ENCODE data around the gene ENTPD6. TPM values are rescaled to one million over a fixed set of nuclear protein-coding genes. Genes with fewer than 3 reads are reported as not detected.

ENTPD6 gene
- total and polyA plus RNA-seq, 2 donors (not counting 1 experiment from before 2014, with no cell fraction given), result 64.4 to 79.8 TPM

DNA sequence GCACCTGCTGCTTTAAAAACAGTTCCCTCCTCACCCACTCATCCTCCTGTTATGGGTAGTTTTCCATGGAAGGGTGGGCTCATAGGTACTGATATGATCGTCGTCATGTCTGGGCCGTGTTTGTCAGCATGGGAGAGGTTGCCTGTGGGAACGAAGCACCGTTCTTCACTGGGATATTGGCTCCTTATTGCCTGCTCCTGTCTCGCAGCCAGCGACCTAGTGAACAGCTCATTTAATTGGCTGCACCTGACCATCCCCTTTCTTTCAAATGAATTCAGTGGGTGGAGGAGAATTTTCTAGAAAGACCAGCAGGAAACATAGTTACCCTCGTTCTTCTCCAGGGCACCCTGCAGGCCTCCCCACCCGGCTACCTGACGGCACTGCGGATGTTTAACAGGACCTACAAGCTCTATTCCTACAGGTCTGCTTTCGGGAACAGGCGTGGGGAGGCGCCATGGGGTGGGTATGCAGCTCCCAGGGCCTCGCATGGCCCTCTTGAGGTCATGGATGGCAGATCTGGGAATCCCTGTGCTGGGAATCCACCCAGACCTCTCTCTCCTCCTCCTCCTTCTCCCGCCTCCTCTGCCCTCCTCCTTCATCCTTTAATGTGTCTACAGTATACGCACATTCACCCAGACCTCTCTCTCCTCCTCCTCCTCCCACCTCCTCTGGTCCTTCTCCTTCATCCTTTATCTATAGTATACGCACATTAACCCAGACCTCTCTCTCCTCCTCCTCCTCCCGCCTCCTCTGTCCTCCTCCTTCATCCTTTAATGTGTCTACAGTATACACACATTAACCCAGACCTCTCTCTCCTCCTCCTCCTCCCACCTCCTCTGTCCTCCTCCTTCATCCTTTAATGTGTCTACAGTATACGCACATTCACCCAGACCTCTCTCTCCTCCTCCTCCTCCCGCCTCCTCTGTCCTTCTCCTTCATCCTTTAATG is 21.9 kb downstream of the ENTPD6 start:
- H3K4me1 Mint-ChIP-seq, result no peaks in the 10 kb centered on the region
- CTCF ChIA-PET, result no interaction called here

More for the DNA sequence above, 21.9 kb downstream of the ENTPD6 start:
- Histone ChIP-seq H3K4me1 (ENCODE audit: control insufficient read depth in 2 of 2, insufficient read depth in 2 of 2, low read length in 2 of 2) (no peaks in the 10 kb centered on the region), H3K79me2 (ENCODE audit: control insufficient read depth, insufficient read depth, low read length) (no peaks in the 10 kb centered on the region), H3K36me3 (replicated peaks in 1 of 2; ENCODE audit: control extremely low read depth in 1 of 2, control insufficient read depth in 1 of 2, extremely low read depth in 1 of 2, insufficient read depth in 2 of 2, low read length in 1 of 2) (peaks cover 4 to 23% of the 10 kb centered on the region in 2 experiments), H3K4me2 (replicated peaks; ENCODE audit: low read depth, low read length, poor library complexity, severe bottlenecking) (no peak overlapping the region), H3K27ac (ENCODE audit: low read length in 2 of 2) (no peak overlapping the region), H3K9ac (ENCODE audit: low read length) (no peak overlapping the region), H3K9me3 (ENCODE audit: control extremely low read depth in 1 of 3, control insufficient read depth in 2 of 3, insufficient read depth in 1 of 3, low read length in 2 of 3) (no peaks in the 10 kb centered on the region), H4K20me1 (ENCODE audit: control insufficient read depth, insufficient read depth, low read length, poor library complexity, severe bottlenecking) (no peaks in the 10 kb centered on the region), H3K4me3 (ENCODE audit: control extremely low read depth in 1 of 5, extremely low read depth in 1 of 5, insufficient read depth in 1 of 5, low read depth in 2 of 5, low read length in 4 of 5) (no peak overlapping the region), H2AFZ (ENCODE audit: insufficient read depth, low read depth, low read length, poor library complexity, severe bottlenecking) (no peak overlapping the region), H3K27me3 (replicated peaks in 1 of 4; ENCODE audit: control extremely low read depth in 1 of 4, control insufficient read depth in 3 of 4, insufficient read depth in 4 of 4, low read length in 3 of 4) (no peaks in the 10 kb centered on the region)
- 99% methylated on average over 18 of the region's 21 CpGs for WGBS (ENCODE audit: insufficient coverage)
- intact Hi-C loops (cut with micrococcal nuclease), result no loop called here
- DNase-seq (no peak), ATAC-seq (ENCODE audit: low read depth) (no peak)
- Mint-ChIP-seq H3K27ac (no peak overlapping the region), H3K9me3 (ENCODE audit: insufficient read depth) (no peaks in the 10 kb centered on the region), H3K4me3 (no peak overlapping the region), H3K27me3 (no peaks in the 10 kb centered on the region)
- TF ChIP-seq CTCF (IDR thresholded peaks at IDR 0.05) (no peak), EZH2 (IDR thresholded peaks at IDR 0.05; ENCODE audit: borderline replicate concordance, insufficient read depth, low read depth, low read length, poor library complexity, severe bottlenecking) (no peak)
- POLR2A ChIA-PET, result no interaction called here

Data from B cell (primary cell).